Measurements from ENCODE around the gene PARVG.
"Not testable (repeated sequence)": the region's sequence is repeated elsewhere in the genome, so short reads cannot be mapped to it uniquely, and the experiment has no call there.

PARVG gene

GRCh38 chr22:44214764-44215163 is 34.0 kb downstream of the PARVG start:
- no peak for DNase-seq

GRCh38 chr22:44215287-44215686 is 34.6 kb downstream of the PARVG start:
- DNase-seq, result no peak

- no peak for DNase-seq
Observed at GRCh38 chr22:44217346-44217745, 36.6 kb downstream of the PARVG start.

DNA sequence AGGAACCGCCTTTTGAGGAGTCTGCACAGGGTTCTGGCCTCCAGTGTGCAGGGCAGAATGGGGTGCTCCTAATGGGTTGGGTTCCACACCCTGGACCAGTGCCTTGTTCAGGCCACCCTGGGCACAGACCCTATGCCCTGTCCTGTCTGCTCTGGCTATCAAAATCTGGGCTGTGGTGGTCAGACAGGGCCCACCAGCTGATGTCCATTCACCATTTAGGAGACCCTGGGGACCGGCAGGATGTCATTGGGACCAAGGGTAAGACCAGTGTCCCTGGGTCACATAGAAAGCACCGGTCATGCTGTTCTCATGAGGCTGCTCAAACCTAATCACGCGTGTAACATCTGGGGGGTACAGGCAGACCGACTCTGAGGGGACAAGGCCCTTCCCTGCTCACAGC is 37.3 kb downstream of the PARVG start:
- DNase-seq, result no peak

DNA sequence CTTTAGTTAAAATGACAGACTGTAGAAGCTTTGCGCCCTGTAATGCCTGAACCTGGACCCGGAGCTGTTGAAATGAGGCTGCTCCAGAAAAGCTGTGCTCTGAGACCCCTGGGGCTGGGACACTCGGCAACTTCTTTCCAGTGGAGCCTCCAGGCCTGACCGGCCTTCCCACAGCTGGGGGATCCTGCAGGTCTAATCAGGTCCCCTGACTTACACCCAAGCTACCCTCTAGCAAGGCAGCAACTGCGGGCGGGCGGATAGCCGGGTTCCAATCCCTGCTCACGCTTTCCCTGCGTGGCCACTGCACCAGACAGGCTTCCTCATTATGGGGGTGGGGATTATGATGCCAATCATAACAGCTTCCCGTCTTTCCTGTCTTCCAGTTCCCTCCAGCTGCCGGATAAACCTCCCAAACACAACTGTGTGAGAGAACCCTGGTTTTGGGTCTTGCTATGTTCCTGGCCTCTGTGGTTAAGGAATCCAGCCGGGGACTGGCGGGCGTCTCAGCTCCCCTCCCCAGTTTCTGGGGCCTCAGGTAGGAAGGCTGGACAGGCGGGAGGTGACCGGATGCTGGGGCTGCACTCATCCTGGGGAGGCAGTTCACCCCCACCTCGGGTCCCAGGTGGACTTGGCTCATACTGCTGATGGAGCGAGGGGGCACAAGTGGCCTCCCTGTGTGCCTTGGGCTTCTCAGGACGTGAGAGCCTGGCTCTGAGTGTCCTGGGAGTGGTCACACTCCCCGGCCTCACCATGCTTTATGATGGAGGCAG is 38.6 kb downstream of the PARVG start:
- DNase-seq, result no peak

- no peak for DNase-seq
Observed at GRCh38 chr22:44220727-44221680, 40.3 kb downstream of the PARVG start.

GRCh38 chr22:44221710-44222475 is 41.2 kb downstream of the PARVG start:
- DNase-seq, result no peak

DNA sequence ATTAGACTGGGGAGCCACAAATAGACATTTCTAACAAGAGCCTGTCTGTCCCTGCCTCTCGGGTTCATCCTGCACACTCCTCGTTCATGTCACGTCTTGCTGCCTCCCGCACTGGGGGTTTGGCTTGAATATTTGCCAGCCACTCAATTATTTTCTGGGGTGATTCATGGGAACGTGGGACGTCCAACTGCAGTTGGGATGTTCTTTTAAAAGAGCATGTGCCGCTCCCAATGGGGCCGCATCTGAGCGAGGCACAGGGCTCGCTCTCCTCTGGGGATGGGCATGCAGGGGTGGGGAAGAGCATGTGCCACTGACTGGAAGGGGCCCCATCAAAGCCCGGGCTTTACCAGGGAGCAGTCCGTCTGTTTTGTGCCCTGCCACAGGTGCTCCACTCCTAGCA is 43.4 kb downstream of the PARVG start:
- DNase-seq, result no peak

DNA sequence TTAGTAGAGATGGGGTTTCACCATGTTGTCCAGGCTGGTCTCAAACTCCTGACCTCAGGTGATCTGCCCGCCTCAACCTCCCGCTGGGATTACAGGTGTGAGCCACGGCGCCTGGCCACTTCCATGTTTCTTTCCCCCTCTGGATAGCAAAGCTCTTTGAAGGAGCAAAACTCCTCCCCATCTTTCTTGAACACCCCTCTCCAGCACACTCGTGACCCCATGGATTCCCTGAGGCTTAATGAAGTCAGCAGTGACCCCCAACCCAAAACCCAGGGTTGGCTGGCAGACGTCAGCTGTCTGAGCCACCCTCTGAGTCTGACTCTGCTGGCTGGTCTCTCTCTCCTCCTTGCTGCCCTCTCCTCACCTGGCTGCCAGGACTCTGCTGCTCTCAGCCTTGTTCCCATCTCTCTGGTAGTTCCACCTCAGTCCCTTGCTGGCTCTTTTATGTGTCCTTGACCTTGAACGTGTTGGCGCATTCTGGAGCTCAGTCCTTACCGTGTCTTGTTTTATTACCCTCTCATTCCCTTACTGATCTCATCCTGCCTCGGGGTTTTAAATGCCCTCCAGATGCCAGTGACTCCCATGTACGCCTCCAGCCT is 44.5 kb downstream of the PARVG start:
- no peak for DNase-seq

- no peak for DNase-seq
Observed at GRCh38 chr22:44225812-44226211, 45.1 kb downstream of the PARVG start.

GRCh38 chr22:44229331-44229730 is 48.6 kb downstream of the PARVG start:
- no peak for DNase-seq

DNA sequence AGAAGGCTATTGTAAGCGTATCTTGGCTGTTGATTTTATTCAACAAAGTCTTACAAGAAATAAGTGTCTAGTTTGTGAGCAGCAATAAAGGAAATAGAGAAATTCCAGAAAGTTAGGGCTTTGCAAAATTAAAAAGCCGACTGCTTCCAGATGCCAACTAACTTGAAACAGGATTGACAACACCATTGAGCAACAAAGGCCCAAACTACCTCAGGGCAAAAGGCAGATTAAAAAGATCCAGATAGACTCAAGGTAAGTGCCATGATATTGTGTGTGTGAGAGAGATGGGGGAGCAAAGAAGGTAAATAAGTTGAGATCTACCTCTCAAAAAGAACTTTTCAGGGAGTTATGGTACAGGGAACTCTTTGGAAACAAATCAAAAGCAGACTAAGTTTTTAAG is 49.1 kb downstream of the PARVG start:
- DNase-seq, result no peak

- DNase-seq, result no peak
Observed at GRCh38 chr22:44231233-44231632, 50.5 kb downstream of the PARVG start.

GRCh38 chr22:44234372-44234771 is 53.6 kb downstream of the PARVG start:
- not testable (repeated sequence) for DNase-seq

GRCh38 chr22:44237290-44237689 is 56.6 kb downstream of the PARVG start:
- DNase-seq, result no peak

GRCh38 chr22:44241121-44241520 is 60.4 kb downstream of the PARVG start:
- not testable (repeated sequence) for DNase-seq

DNA sequence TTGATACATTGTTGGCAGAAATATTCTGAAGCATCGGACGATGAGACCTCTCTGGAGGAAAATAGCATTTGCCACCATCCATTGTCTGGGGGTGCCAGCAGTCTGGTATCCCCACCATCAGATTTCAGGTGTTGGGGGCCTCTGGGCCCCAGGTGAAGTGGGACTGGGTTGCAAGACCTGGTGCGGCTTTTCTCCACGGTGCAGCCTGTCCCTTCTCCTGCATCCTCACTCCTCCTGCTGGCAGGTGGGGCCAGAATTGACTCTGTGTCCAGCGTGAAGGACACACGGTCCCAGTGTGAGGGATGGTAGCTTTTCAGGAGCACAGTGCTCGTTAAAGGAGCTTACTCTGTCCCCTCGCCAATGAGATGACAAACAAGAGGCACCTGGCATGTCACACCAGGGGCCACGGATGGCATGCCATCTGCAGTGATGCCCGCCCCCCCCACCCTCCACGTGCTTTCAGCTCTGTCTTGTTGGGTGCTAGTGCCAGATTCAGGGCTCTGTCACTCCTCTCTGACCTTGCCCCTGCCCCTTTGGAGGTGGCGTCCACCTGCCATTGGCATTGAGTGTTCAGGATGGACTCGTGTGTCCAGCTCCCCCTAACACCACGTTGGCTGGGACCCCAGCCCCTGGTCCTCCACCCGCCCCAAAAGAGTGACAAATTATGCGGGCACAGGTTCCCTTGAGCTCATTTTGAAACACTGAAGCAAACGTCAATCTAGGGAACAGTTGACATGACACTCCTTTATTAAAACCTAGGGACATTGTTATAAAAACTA is 62.4 kb downstream of the PARVG start:
- no peak for DNase-seq

DNA sequence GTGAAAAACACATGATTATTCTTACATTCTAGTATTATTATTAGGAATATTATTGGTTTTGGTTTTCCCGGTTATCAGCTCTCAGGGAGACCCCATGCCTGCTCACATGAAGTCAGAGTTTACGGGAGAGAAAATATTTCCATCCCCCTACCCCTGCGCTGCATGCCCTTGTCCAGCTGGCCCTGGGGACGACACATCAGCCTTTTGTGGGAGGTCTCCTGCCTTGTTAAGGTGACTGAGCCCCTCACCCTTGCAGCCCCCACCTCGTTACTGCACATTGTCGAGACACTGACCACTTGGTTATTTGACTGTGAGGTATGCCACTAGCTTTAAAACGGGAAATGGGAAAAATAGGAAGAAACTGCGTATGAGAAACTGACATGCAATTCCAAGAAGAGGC is 63.0 kb downstream of the PARVG start:
- no peak for DNase-seq

DNA sequence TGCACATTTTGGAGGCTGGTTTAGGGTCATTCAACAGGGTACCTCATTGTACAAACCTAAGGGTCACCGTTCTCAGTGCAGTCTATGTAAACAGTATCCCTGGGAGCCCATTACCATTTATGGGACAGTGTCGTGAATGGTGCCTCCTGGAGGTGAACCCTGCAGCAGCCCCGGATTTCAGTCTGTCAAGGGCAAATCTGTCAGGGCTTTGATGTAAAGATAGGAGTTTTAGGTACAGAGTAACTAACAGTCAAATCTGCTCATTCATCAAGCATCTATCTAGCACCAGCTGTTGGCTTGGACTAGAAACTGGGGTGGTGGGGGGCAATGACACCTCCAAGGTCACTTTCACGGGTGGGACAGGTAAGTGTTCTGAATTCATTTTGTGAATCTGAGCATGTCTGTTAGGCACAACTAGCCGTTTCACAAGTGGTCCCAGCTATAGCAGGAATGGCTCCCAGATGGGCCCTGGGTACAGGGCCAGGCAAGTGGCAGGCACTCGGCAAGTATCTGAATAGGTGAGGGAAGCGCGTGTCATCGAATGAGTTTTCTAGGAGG is 63.6 kb downstream of the PARVG start:
- DNase-seq, result no peak

- no peak for DNase-seq
Observed at GRCh38 chr22:44245438-44245837, 64.7 kb downstream of the PARVG start.

- DNase-seq, result no peak
Observed at GRCh38 chr22:44245867-44246266, 65.1 kb downstream of the PARVG start.
